IMR-90 (cell line): ENCODE results near the gene PTGDR2.

Source experiments
- BHLHE40 ChIP-seq: fragments of 150-350 bp; IDR thresholded peaks from 2 replicates; pipeline ENCODE4 v1.6.1; 2016; ENCODE audit warnings: mild to moderate bottlenecking, low read depth, low read length
- CEBPB ChIP-seq: IDR thresholded peaks from 2 replicates; pipeline ENCODE4 v1.6.1; 2012; ENCODE audit warnings: low read depth, low read length, improper control_type of control experiment
- FOS ChIP-seq: fragments of 150-350 bp; IDR thresholded peaks from 2 replicates; pipeline ENCODE4 v1.6.1; 2016; ENCODE audit warnings: low read depth, low read length
- MXI1 ChIP-seq: IDR thresholded peaks from 2 replicates; pipeline ENCODE4 v1.6.1; 2012; ENCODE audit warnings: low read depth, mild to moderate bottlenecking, low read length, moderate library complexity, borderline replicate concordance
- NFE2L2 ChIP-seq: fragments of 150-350 bp; IDR thresholded peaks from 2 replicates; pipeline ENCODE4 v1.6.1; 2016; ENCODE audit warnings: low read depth, mild to moderate bottlenecking, low read length
- POLR2A ChIP-seq: IDR thresholded peaks from 2 replicates; pipeline ENCODE4 v1.6.1; 2012; ENCODE audit warnings: mild to moderate bottlenecking, low read depth, low read length
- RAD21 ChIP-seq: IDR thresholded peaks from 2 replicates; pipeline ENCODE4 v1.6.1; 2012; ENCODE audit warnings: low read length, improper control_type of control experiment
- RCOR1 ChIP-seq: IDR thresholded peaks from 2 replicates; pipeline ENCODE4 v1.6.1; 2012; ENCODE audit warnings: mild to moderate bottlenecking, low read length, improper control_type of control experiment; ENCODE audit not compliant: insufficient replicate concordance
- RFX5 ChIP-seq: IDR thresholded peaks from 2 replicates; pipeline ENCODE4 v1.8.0; 2012; ENCODE audit warnings: low read depth, mild to moderate bottlenecking, low read length, moderate library complexity
- SMC3 ChIP-seq: fragments of 150-350 bp; IDR thresholded peaks from 2 replicates; pipeline ENCODE4 v1.6.1; 2016; ENCODE audit warnings: low read depth, mild to moderate bottlenecking, antibody characterized with exemption, low read length, moderate library complexity
- TF ChIP-seq, protein P1 (sequence below): conservative IDR thresholded peaks from 2 replicates; pipeline ENCODE4 v1.5.1; 2012; ENCODE audit warnings: mild to moderate bottlenecking, low read depth, low read length, improper control_type of control experiment
- TF ChIP-seq, protein P2 (sequence below): fragments of 150-350 bp; IDR thresholded peaks from 2 replicates; pipeline ENCODE4 v1.6.1; 2017; ENCODE audit warnings: mild to moderate bottlenecking, antibody characterized with exemption, low read length, low read depth
- TF ChIP-seq, protein P3 (sequence below): fragments of 150-350 bp; IDR thresholded peaks from 2 replicates; pipeline ENCODE4 v1.6.1; 2016; ENCODE audit warnings: low read depth, mild to moderate bottlenecking, low read length, moderate library complexity, borderline replicate concordance

DNA sequence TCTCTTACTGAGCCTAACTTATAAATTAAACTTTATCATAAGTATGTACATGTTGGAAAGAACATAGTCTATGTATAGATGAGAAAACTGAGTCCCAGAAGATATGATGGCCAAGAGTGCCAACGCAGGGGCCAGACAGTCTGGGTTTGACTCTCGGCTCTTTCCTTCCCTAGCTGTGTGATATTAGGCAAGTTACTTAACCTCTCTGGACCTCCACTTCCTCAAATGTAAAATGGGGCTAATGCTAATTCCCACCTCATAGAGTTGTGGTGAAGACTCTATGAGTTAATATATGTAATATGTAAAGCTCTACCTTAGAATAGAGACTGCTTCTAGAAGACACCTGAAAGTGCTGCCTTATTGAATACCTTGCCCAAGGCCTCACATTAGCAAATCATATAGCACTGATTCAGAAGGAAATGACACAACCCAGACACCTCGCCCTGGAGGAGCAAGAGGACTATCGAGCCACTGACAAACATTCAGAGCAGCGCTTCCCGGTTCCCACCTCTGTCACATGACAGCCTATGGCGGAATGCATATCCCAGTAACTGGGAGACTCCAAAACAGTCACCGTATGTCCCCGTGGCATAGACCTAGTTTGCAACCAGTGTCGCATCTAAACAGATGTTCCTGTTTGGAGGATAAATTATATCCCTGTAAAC is 25.1 kb downstream of the PTGDR2 start:
- no peak for TF ChIP-seq RFX5
- TF ChIP-seq, protein P1, sequence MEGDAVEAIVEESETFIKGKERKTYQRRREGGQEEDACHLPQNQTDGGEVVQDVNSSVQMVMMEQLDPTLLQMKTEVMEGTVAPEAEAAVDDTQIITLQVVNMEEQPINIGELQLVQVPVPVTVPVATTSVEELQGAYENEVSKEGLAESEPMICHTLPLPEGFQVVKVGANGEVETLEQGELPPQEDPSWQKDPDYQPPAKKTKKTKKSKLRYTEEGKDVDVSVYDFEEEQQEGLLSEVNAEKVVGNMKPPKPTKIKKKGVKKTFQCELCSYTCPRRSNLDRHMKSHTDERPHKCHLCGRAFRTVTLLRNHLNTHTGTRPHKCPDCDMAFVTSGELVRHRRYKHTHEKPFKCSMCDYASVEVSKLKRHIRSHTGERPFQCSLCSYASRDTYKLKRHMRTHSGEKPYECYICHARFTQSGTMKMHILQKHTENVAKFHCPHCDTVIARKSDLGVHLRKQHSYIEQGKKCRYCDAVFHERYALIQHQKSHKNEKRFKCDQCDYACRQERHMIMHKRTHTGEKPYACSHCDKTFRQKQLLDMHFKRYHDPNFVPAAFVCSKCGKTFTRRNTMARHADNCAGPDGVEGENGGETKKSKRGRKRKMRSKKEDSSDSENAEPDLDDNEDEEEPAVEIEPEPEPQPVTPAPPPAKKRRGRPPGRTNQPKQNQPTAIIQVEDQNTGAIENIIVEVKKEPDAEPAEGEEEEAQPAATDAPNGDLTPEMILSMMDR = no peak
- TF ChIP-seq CEBPB = no peak
- TF ChIP-seq FOS = no peak
- TF ChIP-seq SMC3 = no peak
- TF ChIP-seq NFE2L2 = no peak
- TF ChIP-seq POLR2A = no peak
- no peak for TF ChIP-seq RAD21
- TF ChIP-seq MXI1 = no peak
- TF ChIP-seq, protein P2, sequence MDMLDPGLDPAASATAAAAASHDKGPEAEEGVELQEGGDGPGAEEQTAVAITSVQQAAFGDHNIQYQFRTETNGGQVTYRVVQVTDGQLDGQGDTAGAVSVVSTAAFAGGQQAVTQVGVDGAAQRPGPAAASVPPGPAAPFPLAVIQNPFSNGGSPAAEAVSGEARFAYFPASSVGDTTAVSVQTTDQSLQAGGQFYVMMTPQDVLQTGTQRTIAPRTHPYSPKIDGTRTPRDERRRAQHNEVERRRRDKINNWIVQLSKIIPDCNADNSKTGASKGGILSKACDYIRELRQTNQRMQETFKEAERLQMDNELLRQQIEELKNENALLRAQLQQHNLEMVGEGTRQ = no peak
- no peak for TF ChIP-seq BHLHE40
- TF ChIP-seq, protein P3, sequence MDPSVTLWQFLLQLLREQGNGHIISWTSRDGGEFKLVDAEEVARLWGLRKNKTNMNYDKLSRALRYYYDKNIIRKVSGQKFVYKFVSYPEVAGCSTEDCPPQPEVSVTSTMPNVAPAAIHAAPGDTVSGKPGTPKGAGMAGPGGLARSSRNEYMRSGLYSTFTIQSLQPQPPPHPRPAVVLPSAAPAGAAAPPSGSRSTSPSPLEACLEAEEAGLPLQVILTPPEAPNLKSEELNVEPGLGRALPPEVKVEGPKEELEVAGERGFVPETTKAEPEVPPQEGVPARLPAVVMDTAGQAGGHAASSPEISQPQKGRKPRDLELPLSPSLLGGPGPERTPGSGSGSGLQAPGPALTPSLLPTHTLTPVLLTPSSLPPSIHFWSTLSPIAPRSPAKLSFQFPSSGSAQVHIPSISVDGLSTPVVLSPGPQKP = no peak
- TF ChIP-seq RCOR1 = no peak
